ENCODE measurements around the gene FAM167B.
"Not testable (repeated sequence)": the region's sequence is repeated elsewhere in the genome, so short reads cannot be mapped to it uniquely, and the experiment has no call there.

Gene FAM167B

DNA sequence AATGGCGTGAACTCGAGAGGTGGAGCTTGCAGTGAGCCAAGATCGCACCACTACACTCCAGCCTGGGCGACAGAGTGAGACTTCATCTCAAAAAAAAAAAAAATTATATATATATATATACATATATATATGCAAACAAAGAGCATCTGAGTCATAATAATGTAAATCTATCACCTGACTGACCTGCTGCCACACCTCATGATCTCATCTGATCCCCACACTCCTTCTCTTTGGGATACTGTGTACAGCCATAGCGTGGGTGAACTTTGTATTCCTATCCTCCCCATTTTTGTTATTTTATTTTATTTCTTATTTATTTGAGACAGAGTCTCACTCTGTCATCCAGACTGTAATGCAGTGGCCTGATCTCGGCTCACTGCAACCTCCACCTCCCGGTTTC, 42.2 kb downstream of the FAM167B start:
- no peak for DNase-seq (ENCODE audit: low read depth in 2 of 2)
- TF ChIP-seq, protein P1, sequence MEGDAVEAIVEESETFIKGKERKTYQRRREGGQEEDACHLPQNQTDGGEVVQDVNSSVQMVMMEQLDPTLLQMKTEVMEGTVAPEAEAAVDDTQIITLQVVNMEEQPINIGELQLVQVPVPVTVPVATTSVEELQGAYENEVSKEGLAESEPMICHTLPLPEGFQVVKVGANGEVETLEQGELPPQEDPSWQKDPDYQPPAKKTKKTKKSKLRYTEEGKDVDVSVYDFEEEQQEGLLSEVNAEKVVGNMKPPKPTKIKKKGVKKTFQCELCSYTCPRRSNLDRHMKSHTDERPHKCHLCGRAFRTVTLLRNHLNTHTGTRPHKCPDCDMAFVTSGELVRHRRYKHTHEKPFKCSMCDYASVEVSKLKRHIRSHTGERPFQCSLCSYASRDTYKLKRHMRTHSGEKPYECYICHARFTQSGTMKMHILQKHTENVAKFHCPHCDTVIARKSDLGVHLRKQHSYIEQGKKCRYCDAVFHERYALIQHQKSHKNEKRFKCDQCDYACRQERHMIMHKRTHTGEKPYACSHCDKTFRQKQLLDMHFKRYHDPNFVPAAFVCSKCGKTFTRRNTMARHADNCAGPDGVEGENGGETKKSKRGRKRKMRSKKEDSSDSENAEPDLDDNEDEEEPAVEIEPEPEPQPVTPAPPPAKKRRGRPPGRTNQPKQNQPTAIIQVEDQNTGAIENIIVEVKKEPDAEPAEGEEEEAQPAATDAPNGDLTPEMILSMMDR (IDR thresholded peaks at IDR 0.05; ENCODE audit: low read depth, low read length) = no peak
- H3K4me3 ChIP-seq (replicated peaks in 1 of 2; ENCODE audit: low read depth in 2 of 2, low read length in 2 of 2) = no peak overlapping the region

DNA sequence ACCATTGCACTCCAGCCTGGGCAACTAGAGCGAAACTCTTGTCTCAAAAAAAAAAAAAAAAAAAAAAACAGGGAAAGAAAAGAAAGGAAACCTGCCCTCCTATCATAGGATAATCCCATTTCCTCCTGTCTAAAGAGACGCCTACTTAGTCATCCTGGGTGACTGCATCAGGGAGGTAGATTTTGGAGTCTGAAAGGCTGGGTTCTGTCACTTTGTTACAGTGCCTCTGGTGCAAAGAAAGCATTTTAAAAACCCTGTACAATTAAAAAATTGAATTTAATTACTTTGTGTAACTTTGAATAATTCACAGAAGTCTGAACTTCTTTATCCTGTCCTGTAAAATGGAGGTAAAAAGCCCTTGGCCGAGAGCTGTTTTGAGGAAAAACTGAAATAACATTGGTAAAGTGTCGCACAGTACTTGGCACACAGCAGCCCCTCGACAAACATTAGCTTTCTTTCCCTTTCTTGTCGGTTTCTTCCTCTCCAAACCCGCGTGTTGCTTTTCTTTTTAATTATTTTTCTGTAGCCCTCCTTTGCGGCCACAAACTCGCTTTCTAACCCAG, 44.2 kb downstream of the FAM167B start:
- TF ChIP-seq, protein P1 (IDR thresholded peaks at IDR 0.05; ENCODE audit: low read depth, low read length) = no peak
- DNase-seq (ENCODE audit: low read depth in 2 of 2) = peak; percentile 29 to 58
- peak overlapping the region; percentile 84 to 95 for H3K4me3 ChIP-seq (replicated peaks in 1 of 2; ENCODE audit: low read depth in 2 of 2, low read length in 2 of 2)

GRCh38 chr1:32291708-32292538, 44.9 kb downstream of the FAM167B start, which contains the start of gene HDAC1:
TSS of gene HDAC1 (plus strand) at chr1:32292083. CDS start at chr1:32292170, 87 bp downstream.
- TF ChIP-seq, protein P1 (IDR thresholded peaks at IDR 0.05; ENCODE audit: low read depth, low read length) = no peak
- H3K4me3 ChIP-seq (replicated peaks in 1 of 2; ENCODE audit: low read depth in 2 of 2, low read length in 2 of 2) = peak within 1 kb of the TSS; percentile 84 to 95
- peak; percentile 93 to 97 for DNase-seq (ENCODE audit: low read depth in 2 of 2)

- not testable (repeated sequence) for DNase-seq (ENCODE audit: low read depth in 2 of 2)
These were observed 51.2 kb downstream of the FAM167B start for GRCh38 chr1:32298211-32298610.

More at GRCh38 chr1:32298211-32298610, 51.2 kb downstream of the FAM167B start:
- not testable (repeated sequence) for H3K4me3 ChIP-seq (replicated peaks in 1 of 2; ENCODE audit: low read depth in 2 of 2, low read length in 2 of 2)
